Ammon's horn (tissue), 1 donor: ENCODE data around the gene RABL6.
"Not testable (repeated sequence)": the region's sequence is repeated elsewhere in the genome, so short reads cannot be mapped to it uniquely, and the experiment has no call there.

Source experiments
- DNase-seq: peaks from one replicate; pipeline ENCODE4 v3.0.0-alpha.2; 2016; ENCODE audit warnings: low spot score

RABL6 gene

GRCh38 chr9:136882109-136882946, 74.6 kb downstream of the RABL6 start:
- DNase-seq: no peak

- DNase-seq: not testable (repeated sequence)
These were observed 75.2 kb downstream of the RABL6 start for GRCh38 chr9:136882947-136883283.

- not testable (repeated sequence) for DNase-seq
These were observed 75.9 kb downstream of the RABL6 start for GRCh38 chr9:136883670-136884069.

GRCh38 chr9:136885950-136886578, 78.3 kb downstream of the RABL6 start, which contains the start of gene TRAF2:
Gene TRAF2 (plus strand): TSS chr9:136886516. CDS start chr9:136898741, 12,225 bp downstream.
- peak; percentile 99 for DNase-seq

GRCh38 chr9:136886610-136887597, 79.2 kb downstream of the RABL6 start:
- peak; percentile 6 for DNase-seq

GRCh38 chr9:136888454-136888853, 80.7 kb downstream of the RABL6 start:
- no peak for DNase-seq

GRCh38 chr9:136889858-136890257, 82.1 kb downstream of the RABL6 start:
- no peak for DNase-seq

- no peak for DNase-seq
These were observed 82.9 kb downstream of the RABL6 start for GRCh38 chr9:136890661-136891060.
